PC-3 (cell line): ENCODE results near the gene KIFAP3. TPM values are rescaled to one million over a fixed set of nuclear protein-coding genes. Genes with fewer than 3 reads are reported as not detected.

Experiments used
- ATAC-seq: fragments of 200-7000 bp; cut with Tn5 transposase; 2 replicates; pipeline ENCODE4 v1.9.1; 2020; ENCODE audit warnings: mild to moderate bottlenecking, moderate library complexity
- BruUV-seq: library from RNA; stranded (reverse); fragments of 400-500 nt; replicated peaks from 2 replicates; lab custom pipeline; 2021; lab: Mats Ljungman, UMichigan
- CTCF ChIA-PET: fragments of 300-600 bp; sonication (Branson Sonifier 250); formaldehyde crosslinking; loops from one replicate; lab custom pipeline; 2022; ENCODE audit warnings: antibody characterized with exemption; lab: Charles Lee
- POLR2A ChIA-PET: fragments of 300-600 bp; sonication (Branson Sonifier 250); formaldehyde crosslinking; loops from one replicate; lab custom pipeline; 2022; ENCODE audit warnings: antibody characterized with exemption; ENCODE audit not compliant: unreplicated experiment; lab: Charles Lee
- DNase-seq: peaks from one replicate; pipeline ENCODE4 v3.0.0-alpha.2; 2015
- H2AFZ ChIP-seq: fragments of 300-600 bp; sonication (generic); 2 replicates; pipeline ENCODE4 v1.6.0; 2016; ENCODE audit warnings: antibody characterized with exemption, low read length
- H3F3A ChIP-seq: fragments of 300-600 bp; sonication (generic); one replicate; pipeline ENCODE4 v1.6.0; 2017; ENCODE audit warnings: antibody characterized with exemption, low read length, control low read depth, mild to moderate bottlenecking; ENCODE audit not compliant: unreplicated experiment
- H3K27ac ChIP-seq: fragments of 300-600 bp; sonication (generic); 2 replicates; pipeline ENCODE4 v1.5.1; 2016; ENCODE audit warnings: mild to moderate bottlenecking, low read length
- H3K27me3 ChIP-seq: fragments of 300-600 bp; sonication (generic); 2 replicates; pipeline ENCODE4 v1.6.1; 2016; ENCODE audit warnings: low read length, mixed read lengths
- H3K36me3 ChIP-seq: fragments of 300-600 bp; sonication (generic); 2 replicates; pipeline ENCODE4 v1.6.1; 2016; ENCODE audit warnings: low read depth, mixed run types, low read length, mixed read lengths
- H3K4me1 ChIP-seq: fragments of 300-600 bp; sonication (generic); 2 replicates; pipeline ENCODE4 v1.5.1; 2016; ENCODE audit warnings: low read length; ENCODE audit not compliant: insufficient read depth
- H3K4me2 ChIP-seq: fragments of 300-600 bp; sonication (generic); 2 replicates; pipeline ENCODE4 v1.6.0; 2016; ENCODE audit warnings: low read length
- H3K4me3 ChIP-seq: fragments of 300-600 bp; sonication (generic); 2 replicates; pipeline ENCODE4 v1.5.1; 2016; ENCODE audit warnings: mild to moderate bottlenecking, low read length, mixed read lengths
- H3K79me2 ChIP-seq: fragments of 300-600 bp; sonication (generic); 2 replicates; pipeline ENCODE4 v1.6.1; 2017; ENCODE audit warnings: low read length, mixed read lengths
- H3K9ac ChIP-seq: fragments of 300-600 bp; sonication (generic); 2 replicates; pipeline ENCODE4 v1.6.0; 2016; ENCODE audit warnings: mild to moderate bottlenecking, low read length
- H3K9me2 ChIP-seq: fragments of 300-600 bp; sonication (generic); replicated peaks from 2 replicates; pipeline ENCODE4 v1.6.1; 2016; ENCODE audit warnings: mixed run types, low read length, mixed read lengths
- H3K9me3 ChIP-seq: fragments of 300-600 bp; sonication (generic); 2 replicates; pipeline ENCODE4 v1.6.1; 2016; ENCODE audit warnings: low read length, mixed read lengths
- H4K20me1 ChIP-seq: fragments of 300-600 bp; sonication (generic); 2 replicates; pipeline ENCODE4 v1.6.1; 2016; ENCODE audit warnings: low read length, mixed read lengths
- CTCF ChIP-seq: fragments of 300-600 bp; sonication (generic); conservative IDR thresholded peaks from 2 replicates; pipeline ENCODE4 v1.5.1; 2017; ENCODE audit warnings: antibody characterized with exemption, low read depth, mild to moderate bottlenecking, low read length
- EZH2 ChIP-seq: fragments of 300-600 bp; sonication (generic); IDR thresholded peaks from one replicate; pipeline ENCODE4 v1.6.1; 2017; ENCODE audit warnings: antibody characterized with exemption, mild to moderate bottlenecking, low read length; ENCODE audit not compliant: unreplicated experiment
- EZH2phosphoT487 ChIP-seq: fragments of 300-600 bp; sonication (generic); IDR thresholded peaks from 2 replicates; pipeline ENCODE4 v1.6.1; 2018; ENCODE audit warnings: mild to moderate bottlenecking, antibody characterized with exemption, low read length, borderline replicate concordance
- intact Hi-C: fragments of 100-400 bp; cut with micrococcal nuclease; formaldehyde crosslinking; loops from 2 replicates; pipeline ENCODE4 v1.9.0; 2023
- total RNA-seq: library from RNA; depleted of rRNA; stranded (reverse); fragments of >200 nt; gene quantifications from 2 replicates; pipeline ENCODE4 v1.2.3, GENCODE V29; 2014

KIFAP3 gene
- total RNA-seq, 1 experiment from 2014 or later: 6.9 TPM

GRCh38 chr1:169879034-169879840 is 195.3 kb downstream of the KIFAP3 start:
- Histone ChIP-seq H3K4me1 (peaks cover 24% of the 10 kb centered on the region), H3K27me3 (no peaks in the 10 kb centered on the region), H2AFZ (no peak overlapping the region), H3K9me3 (no peaks in the 10 kb centered on the region), H3F3A (no peaks in the 10 kb centered on the region), H3K9ac (no peak overlapping the region), H4K20me1 (no peaks in the 10 kb centered on the region), H3K79me2 (no peaks in the 10 kb centered on the region), H3K27ac (no peak overlapping the region), H3K4me2 (no peak overlapping the region), H3K9me2 (no peaks in the 10 kb centered on the region), H3K4me3 (no peak overlapping the region), H3K36me3 (no peaks in the 10 kb centered on the region)
- DNase-seq (no peak), ATAC-seq (no peak)
- POLR2A ChIA-PET: no interaction called here
- BruUV-seq: no TSS peak
- TF ChIP-seq EZH2phosphoT487 (no peak), EZH2 (no peak), CTCF (no peak)
- intact Hi-C loops: no loop called here
- CTCF ChIA-PET: no interaction called here

- ChIA-PET CTCF (no interaction called here), POLR2A (no interaction called here)
- H3K4me3 ChIP-seq: no peak overlapping the region
- intact Hi-C loops: no loop called here
- no peaks in the 10 kb centered on the region for H3K27me3 ChIP-seq
- H3K9me2 ChIP-seq: no peaks in the 10 kb centered on the region
- H3K36me3 ChIP-seq: no peaks in the 10 kb centered on the region
- no TSS peak for BruUV-seq
- H2AFZ ChIP-seq: no peak overlapping the region
- no peak overlapping the region for H3K4me2 ChIP-seq
- no peak overlapping the region for H3K9ac ChIP-seq
- H3F3A ChIP-seq: no peaks in the 10 kb centered on the region
- no peak for DNase-seq
- TF ChIP-seq EZH2phosphoT487 (no peak), CTCF (no peak), EZH2 (no peak)
- ATAC-seq: no peak
- H3K27ac ChIP-seq: peak overlapping the region; percentile 4; the same call in 1 of the 2 replicates
- H3K79me2 ChIP-seq: no peaks in the 10 kb centered on the region
- no peaks in the 10 kb centered on the region for H4K20me1 ChIP-seq
- H3K9me3 ChIP-seq: no peaks in the 10 kb centered on the region
- H3K4me1 ChIP-seq: peaks cover 32% of the 10 kb centered on the region
Observed at GRCh38 chr1:169878498-169878897, 196.0 kb downstream of the KIFAP3 start.
